Uterus (tissue), 4 donors: ENCODE data around the gene EPS15. TPM values are rescaled to one million over a fixed set of nuclear protein-coding genes. Genes with fewer than 3 reads are reported as not detected.

Experiments
- DNase-seq, 2 donors: peaks; one replicate each; pipeline ENCODE4 v3.0.0-alpha.2; 2019 to 2020
- H3K27ac ChIP-seq, 2 donors: fragments of 200-600 bp; sonication (generic); 1 replicate in 1 of 2; 2 replicates in 1 of 2; pipeline ENCODE4 v1.5.1; 2016 to 2018
- H3K27me3 ChIP-seq, 2 donors: fragments of 200-600 bp; sonication (generic); one replicate each; pipeline ENCODE4 v1.5.1; 2018 to 2019; ENCODE audit warnings: control low read depth in 1 of 2
- H3K36me3 ChIP-seq, 2 donors: fragments of 200-600 bp; sonication (generic); one replicate each; pipeline ENCODE4 v1.5.1; 2019; ENCODE audit warnings: control low read depth in 1 of 2
- H3K4me1 ChIP-seq, 2 donors: fragments of 200-600 bp; sonication (generic); one replicate each; pipeline ENCODE4 v1.5.1; 2018 to 2019; ENCODE audit warnings: control low read depth in 1 of 2
- H3K4me3 ChIP-seq, 2 donors: fragments of 200-600 bp; sonication (generic); 1 replicate in 1 of 2; 2 replicates in 1 of 2; pipeline ENCODE4 v1.5.1; 2018 to 2019; ENCODE audit warnings: mild to moderate bottlenecking in 1 of 2
- H3K9me3 ChIP-seq, 2 donors: fragments of 200-600 bp; sonication (generic); one replicate each; pipeline ENCODE4 v1.5.1; 2019; ENCODE audit warnings: control low read depth in 1 of 2
- CTCF ChIP-seq, 4 experiments: fragments of 200-600 bp in 2 of 4; fragments of 450-650 bp in 2 of 4; sonication (generic) in 2 of 4; IDR thresholded peaks; one replicate each; pipeline ENCODE4 v1.5.1; 2016 to 2019; ENCODE audit warnings: antibody characterized with exemption in 4 of 4, mild to moderate bottlenecking in 2 of 4, moderate library complexity in 1 of 4
- POLR2A ChIP-seq, 2 donors: fragments of 450-650 bp; IDR thresholded peaks; one replicate each; pipeline ENCODE4 v1.6.1; 2016; ENCODE audit warnings: antibody characterized with exemption in 2 of 2, mild to moderate bottlenecking in 1 of 2, moderate library complexity in 1 of 2
- intact Hi-C: fragments of 100-400 bp; cut with DNase I; formaldehyde crosslinking; loops from one replicate; pipeline ENCODE4 v1.15.1; 2023; ENCODE audit warnings: low total_unique reads
- total RNA-seq, 4 donors: library from RNA; depleted of rRNA in 3 of 4; stranded (reverse); fragments of >200 nt in 3 of 4; gene quantifications; one replicate each; pipeline versions ENCODE4 v1.1.0 to v1.2.4, GENCODE V29; 2014 to 2023
- donor health status: DM: yes; HTN: yes; CAD: no.

EPS15 gene
- total RNA-seq, 4 donors from 2014 or later = 30.7 to 133 (median 81.1) TPM

GRCh38 chr1:51517361-51518032 is 1.6 kb downstream of the EPS15 start:
- no peaks in the 10 kb centered on the region for H3K9me3 ChIP-seq
- no peak for DNase-seq
- H3K27ac ChIP-seq = peak overlapping the region; percentile 94 to 97
- H3K4me3 ChIP-seq = peak overlapping the region; percentile 75 to 92
- no peak for TF ChIP-seq CTCF (IDR thresholded peaks at IDR 0.05)
- no peak for TF ChIP-seq POLR2A (IDR thresholded peaks at IDR 0.05)
- H3K4me1 ChIP-seq = peaks cover 0 to 5% of the 10 kb centered on the region in 2 donors
- H3K27me3 ChIP-seq = no peaks in the 10 kb centered on the region
- H3K36me3 ChIP-seq = no peaks in the 10 kb centered on the region
- intact Hi-C loops = no loop called here

- Histone ChIP-seq H3K27me3 (no peaks in the 10 kb centered on the region), H3K9me3 (no peaks in the 10 kb centered on the region), H3K4me1 (peaks cover 0 to 5% of the 10 kb centered on the region in 2 donors), H3K27ac (peak overlapping the region; percentile 94 to 97), H3K36me3 (no peaks in the 10 kb centered on the region), H3K4me3 (peak overlapping the region in 1 of 2 donors; percentile 92)
- TF ChIP-seq POLR2A (IDR thresholded peaks at IDR 0.05) (no peak), CTCF (IDR thresholded peaks at IDR 0.05) (no peak)
- intact Hi-C loops = no loop called here
- no peak for DNase-seq
Measured at GRCh38 chr1:51516649-51517158, 2.4 kb downstream of the EPS15 start.

GRCh38 chr1:51515982-51516648 is 3.0 kb downstream of the EPS15 start:
- no peak overlapping the region for H3K4me3 ChIP-seq

GRCh38 chr1:51515312-51515960 is 3.6 kb downstream of the EPS15 start:
- Histone ChIP-seq H3K27ac (peak overlapping the region; percentile 94 to 97), H3K27me3 (no peaks in the 10 kb centered on the region), H3K9me3 (no peaks in the 10 kb centered on the region), H3K36me3 (no peaks in the 10 kb centered on the region), H3K4me1 (peaks cover 0 to 5% of the 10 kb centered on the region in 2 donors), H3K4me3 (peak overlapping the region in 1 of 2 donors; percentile 18)
- intact Hi-C loops = no loop called here
- no peak for DNase-seq
- TF ChIP-seq CTCF (IDR thresholded peaks at IDR 0.05) = no peak

More at GRCh38 chr1:51515982-51516648, 3.0 kb downstream of the EPS15 start:
- no peaks in the 10 kb centered on the region for H3K9me3 ChIP-seq
- no peak for DNase-seq
- H3K4me1 ChIP-seq = peaks cover 0 to 5% of the 10 kb centered on the region in 2 donors
- intact Hi-C loops = no loop called here
- TF ChIP-seq CTCF (IDR thresholded peaks at IDR 0.05) (no peak), POLR2A (IDR thresholded peaks at IDR 0.05) (no peak)
- no peaks in the 10 kb centered on the region for H3K27me3 ChIP-seq
- H3K36me3 ChIP-seq = no peaks in the 10 kb centered on the region
- H3K27ac ChIP-seq = peak overlapping the region; percentile 94 to 97
